Natural killer cell (primary cell): Measurements from ENCODE around the gene NR2F2. TPM values are rescaled to one million over a fixed set of nuclear protein-coding genes. Genes with fewer than 3 reads are reported as not detected.

Source experiments
- ATAC-seq, 3 donors: fragments of 150-1000 bp in 2 of 3; fragments of 200-7000 bp in 1 of 3; cut with Tn5 transposase; 1 replicate in 1 of 3; 2 replicates in 2 of 3; pipeline ENCODE4 v1.10.0; 2021; ENCODE audit warnings: mild to moderate bottlenecking in 2 of 3, moderate library complexity in 2 of 3
- DNase-seq, 2 donors: peaks; one replicate each; pipeline versions ENCODE4 v3.0.0 to v3.0.0-alpha.2; 2013 to 2021; ENCODE audit warnings: mixed read lengths in 1 of 2
- H3K27ac ChIP-seq: one replicate; pipeline ENCODE4 v1.5.1; 2013; ENCODE audit warnings: mild to moderate bottlenecking, low read length
- H3K27me3 ChIP-seq: one replicate; pipeline ENCODE4 v1.6.1; 2013; ENCODE audit warnings: low read length; ENCODE audit not compliant: control insufficient read depth, insufficient read depth
- H3K36me3 ChIP-seq: one replicate; pipeline ENCODE4 v1.6.1; 2013; ENCODE audit warnings: low read length; ENCODE audit not compliant: control insufficient read depth, insufficient read depth
- H3K4me1 ChIP-seq: one replicate; pipeline ENCODE4 v1.6.1; 2013; ENCODE audit warnings: low read length; ENCODE audit not compliant: control insufficient read depth, insufficient read depth
- H3K4me3 ChIP-seq: one replicate; pipeline ENCODE4 v1.5.1; 2013; ENCODE audit warnings: low read length
- H3K9me3 ChIP-seq: one replicate; pipeline ENCODE4 v1.6.1; 2013; ENCODE audit warnings: low read length; ENCODE audit not compliant: control insufficient read depth, insufficient read depth
- H3K27ac Mint-ChIP-seq, 2 donors: one replicate each; pipeline ENCODE4 v1.8.0; 2022; ENCODE audit warnings: mild to moderate bottlenecking in 2 of 2, mixed read lengths in 2 of 2, moderate library complexity in 1 of 2
- H3K27me3 Mint-ChIP-seq, 2 donors: one replicate each; pipeline ENCODE4 v1.8.0; 2022; ENCODE audit warnings: low read depth in 2 of 2, mixed read lengths in 2 of 2
- H3K36me3 Mint-ChIP-seq: one replicate; pipeline ENCODE4 v1.8.0; 2022; ENCODE audit warnings: mixed read lengths
- H3K4me1 Mint-ChIP-seq, 2 donors: one replicate each; pipeline ENCODE4 v1.8.0; 2022; ENCODE audit warnings: mixed read lengths in 2 of 2
- H3K4me3 Mint-ChIP-seq: one replicate; pipeline ENCODE4 v1.8.0; 2022; ENCODE audit warnings: mild to moderate bottlenecking, moderate library complexity, mixed read lengths
- H3K9me3 Mint-ChIP-seq, 2 donors: one replicate each; pipeline ENCODE4 v1.8.0; 2022; ENCODE audit warnings: mixed read lengths in 2 of 2
- WGBS: methylation state at CpG from one replicate; pipeline ENCODE4 v1.1.7; 2013; ENCODE audit warnings: missing lambda C conversion rate; ENCODE audit not compliant: insufficient coverage; 5-methylcytosine and 5-hydroxymethylcytosine counted together
- intact Hi-C: fragments of 100-400 bp; cut with micrococcal nuclease; formaldehyde crosslinking; loops from one replicate; pipeline ENCODE4 v1.14.2; 2022
- total RNA-seq, 4 donors: library from RNA; stranded (reverse); fragments of 120-200 nt in 1 of 4; gene quantifications; one replicate each; pipeline versions ENCODE4 v1.2.3 to v1.2.4, GENCODE V29; 2013 to 2022
- TF ChIP-seq, protein P1 (sequence below): fragments of 200-600 bp; IDR thresholded peaks from one replicate; pipeline ENCODE4 v1.8.0; 2022; ENCODE audit warnings: antibody characterized with exemption

Gene NR2F2
- total RNA-seq, 3 donors from 2014 or later (not counting 1 experiment from before 2014, with no cell fraction given) = not detected

DNA sequence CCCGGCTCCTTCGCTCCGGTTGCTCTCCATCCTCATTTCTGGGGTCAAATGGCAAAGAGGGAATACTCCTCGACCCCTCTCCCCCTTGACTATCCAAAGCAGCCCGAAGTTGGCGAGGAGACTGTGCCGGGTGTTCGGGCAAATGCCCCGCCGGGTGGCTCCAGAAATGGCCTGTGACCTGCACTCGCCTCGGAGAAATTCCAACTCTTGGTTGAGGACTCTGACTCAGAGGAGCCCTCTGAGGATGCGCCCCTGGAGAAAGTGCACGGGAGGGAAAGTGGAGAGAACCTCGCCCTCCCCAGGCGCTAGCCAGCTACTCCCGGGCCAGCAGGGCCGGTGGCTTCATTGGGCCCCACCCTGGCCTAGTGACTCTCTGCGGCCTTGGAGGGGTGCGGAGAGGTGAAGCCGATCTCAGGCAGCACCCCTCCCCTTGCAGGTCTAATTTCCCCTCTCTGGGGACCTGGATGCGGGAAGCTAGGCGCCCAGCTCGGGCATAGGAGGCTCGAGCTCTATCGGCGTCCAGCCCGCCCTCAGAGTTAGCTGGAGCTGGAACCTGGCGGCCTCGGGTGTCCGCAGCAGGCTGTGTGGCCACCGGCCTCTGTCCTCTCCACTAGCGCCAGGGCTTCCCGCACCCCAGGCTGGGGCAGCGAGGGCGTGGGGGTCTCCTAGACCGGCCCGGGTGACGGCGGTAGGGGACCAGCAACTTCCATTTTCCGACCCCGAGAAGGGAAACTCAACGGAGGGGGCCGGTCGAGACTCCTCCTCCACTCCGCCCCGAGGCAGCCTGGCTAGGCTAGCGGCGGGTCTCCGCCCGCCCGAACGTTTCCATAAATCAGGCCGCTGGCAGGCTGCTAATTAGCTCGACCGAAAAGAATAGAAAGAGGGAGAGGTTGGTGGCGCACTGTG, 29.4 kb downstream of the NR2F2 start:
- ATAC-seq (no peak), DNase-seq (no peak)
- Mint-ChIP-seq H3K27ac (no peak overlapping the region), H3K4me3 (no peak overlapping the region), H3K36me3 (peaks cover 20% of the 10 kb centered on the region), H3K27me3 (peaks cover 65 to 68% of the 10 kb centered on the region in 2 donors), H3K9me3 (peaks cover 0 to 3% of the 10 kb centered on the region in 2 donors), H3K4me1 (peaks cover 21 to 22% of the 10 kb centered on the region in 2 donors)
- Histone ChIP-seq H3K4me1 (peaks cover 18% of the 10 kb centered on the region), H3K4me3 (no peak overlapping the region), H3K36me3 (no peaks in the 10 kb centered on the region), H3K27ac (no peak overlapping the region), H3K27me3 (peaks cover 89% of the 10 kb centered on the region), H3K9me3 (peaks cover 15% of the 10 kb centered on the region)
- intact Hi-C loops = no loop called here
- TF ChIP-seq, protein P1, sequence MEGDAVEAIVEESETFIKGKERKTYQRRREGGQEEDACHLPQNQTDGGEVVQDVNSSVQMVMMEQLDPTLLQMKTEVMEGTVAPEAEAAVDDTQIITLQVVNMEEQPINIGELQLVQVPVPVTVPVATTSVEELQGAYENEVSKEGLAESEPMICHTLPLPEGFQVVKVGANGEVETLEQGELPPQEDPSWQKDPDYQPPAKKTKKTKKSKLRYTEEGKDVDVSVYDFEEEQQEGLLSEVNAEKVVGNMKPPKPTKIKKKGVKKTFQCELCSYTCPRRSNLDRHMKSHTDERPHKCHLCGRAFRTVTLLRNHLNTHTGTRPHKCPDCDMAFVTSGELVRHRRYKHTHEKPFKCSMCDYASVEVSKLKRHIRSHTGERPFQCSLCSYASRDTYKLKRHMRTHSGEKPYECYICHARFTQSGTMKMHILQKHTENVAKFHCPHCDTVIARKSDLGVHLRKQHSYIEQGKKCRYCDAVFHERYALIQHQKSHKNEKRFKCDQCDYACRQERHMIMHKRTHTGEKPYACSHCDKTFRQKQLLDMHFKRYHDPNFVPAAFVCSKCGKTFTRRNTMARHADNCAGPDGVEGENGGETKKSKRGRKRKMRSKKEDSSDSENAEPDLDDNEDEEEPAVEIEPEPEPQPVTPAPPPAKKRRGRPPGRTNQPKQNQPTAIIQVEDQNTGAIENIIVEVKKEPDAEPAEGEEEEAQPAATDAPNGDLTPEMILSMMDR = no peak
- 7% methylated on average over 57 of the region's 57 CpGs for WGBS

DNA sequence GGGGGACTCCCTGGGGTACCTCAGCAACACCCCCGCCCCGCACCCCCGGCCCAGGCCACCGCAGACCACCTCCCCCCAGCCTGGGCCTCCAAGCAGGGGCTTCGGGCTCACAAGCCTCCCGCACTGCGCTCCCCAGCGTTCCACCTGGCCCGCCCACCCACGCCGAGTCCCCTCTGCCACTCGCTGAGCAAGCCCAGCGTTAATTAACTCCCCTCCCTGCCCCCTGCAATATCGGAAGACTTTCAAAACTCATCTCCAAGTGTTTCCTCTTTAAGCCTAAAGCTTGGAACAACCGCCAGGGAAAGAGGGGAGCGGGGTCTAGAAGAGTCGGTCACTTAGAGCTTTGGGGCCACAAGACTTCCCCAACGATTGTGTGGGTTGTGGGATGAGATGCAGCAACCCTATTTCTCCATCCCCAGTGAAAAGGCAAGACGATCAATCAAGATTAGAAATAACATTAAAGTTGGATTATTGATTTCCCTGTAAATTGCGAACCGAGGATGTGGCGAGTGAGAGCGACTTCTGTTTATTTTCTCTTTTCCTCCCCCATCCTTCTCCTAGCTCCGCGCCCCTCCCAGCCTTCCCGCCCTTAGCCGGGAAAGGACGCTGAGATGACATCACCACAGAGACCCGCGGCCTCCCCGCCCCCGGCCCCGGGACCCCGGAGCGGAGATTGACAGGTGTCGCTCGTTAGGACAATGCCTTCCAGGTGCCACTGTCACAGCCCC, 30.2 kb downstream of the NR2F2 start:
- WGBS = 8% methylated on average over 36 of the region's 37 CpGs
- peaks cover 20% of the 10 kb centered on the region for H3K36me3 Mint-ChIP-seq
- intact Hi-C loops = no loop called here
- Histone ChIP-seq H3K9me3 (peaks cover 15% of the 10 kb centered on the region), H3K4me1 (peaks cover 18% of the 10 kb centered on the region), H3K27ac (no peak overlapping the region), H3K36me3 (no peaks in the 10 kb centered on the region), H3K27me3 (peaks cover 84% of the 10 kb centered on the region), H3K4me3 (no peak overlapping the region)
- DNase-seq (no peak), ATAC-seq (no peak)
- H3K27me3 Mint-ChIP-seq = peaks cover 68 to 74% of the 10 kb centered on the region in 2 donors
- H3K4me3 Mint-ChIP-seq = no peak overlapping the region
- TF ChIP-seq, protein P1 = no peak
- H3K9me3 Mint-ChIP-seq = peaks cover 0 to 3% of the 10 kb centered on the region in 2 donors
- H3K4me1 Mint-ChIP-seq = peaks cover 21 to 22% of the 10 kb centered on the region in 2 donors
- H3K27ac Mint-ChIP-seq = no peak overlapping the region

DNA sequence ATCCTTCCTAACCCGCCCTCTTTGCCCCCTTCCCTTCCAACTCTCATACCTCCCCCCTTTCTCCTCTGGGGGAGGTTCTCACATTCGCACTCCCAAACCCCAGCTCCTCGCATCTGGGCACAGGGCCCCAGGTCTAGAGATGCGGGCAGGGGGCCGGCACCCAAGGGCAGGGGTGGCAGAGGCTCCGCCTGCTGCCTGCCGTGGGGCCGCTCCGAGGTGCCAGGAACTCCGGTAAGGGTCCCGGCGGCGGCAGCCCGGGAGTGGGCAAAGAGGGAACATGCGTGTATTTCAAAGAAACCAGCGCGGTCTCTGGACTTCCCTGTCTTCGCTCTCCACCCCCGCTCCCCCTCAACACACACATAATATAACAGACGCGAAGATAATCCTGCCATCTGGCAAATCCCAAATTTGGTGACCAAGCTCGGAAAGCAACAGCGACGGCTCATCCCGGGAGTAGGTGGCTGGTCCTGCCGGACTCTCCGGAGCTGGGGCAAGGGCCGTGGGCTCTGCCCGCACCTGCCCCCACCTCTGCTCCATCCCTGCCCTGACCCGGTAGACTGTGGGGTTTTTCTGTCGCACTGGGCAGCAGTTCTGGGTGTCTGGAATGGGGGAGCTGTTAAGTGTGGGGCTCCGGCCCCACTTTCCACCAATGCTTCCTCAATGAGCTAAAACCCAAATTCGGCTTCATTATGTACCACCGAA, 31.0 kb downstream of the NR2F2 start:
- Mint-ChIP-seq H3K27ac (no peak overlapping the region), H3K4me1 (peaks cover 18% of the 10 kb centered on the region in 2 donors), H3K36me3 (peaks cover 20% of the 10 kb centered on the region), H3K4me3 (no peak overlapping the region), H3K27me3 (peaks cover 70 to 72% of the 10 kb centered on the region in 2 donors), H3K9me3 (peaks cover 0 to 3% of the 10 kb centered on the region in 2 donors)
- Histone ChIP-seq H3K4me1 (peaks cover 16% of the 10 kb centered on the region), H3K4me3 (no peak overlapping the region), H3K27ac (no peak overlapping the region), H3K27me3 (peaks cover 84% of the 10 kb centered on the region), H3K9me3 (peaks cover 15% of the 10 kb centered on the region), H3K36me3 (no peaks in the 10 kb centered on the region)
- TF ChIP-seq, protein P1 = no peak
- DNase-seq (no peak), ATAC-seq (no peak)
- intact Hi-C loops = no loop called here
- 5% methylated on average over 30 of the region's 34 CpGs for WGBS
